G401 (cell line): ENCODE data around the gene TSC1. TPM values are rescaled to one million over a fixed set of nuclear protein-coding genes. Genes with fewer than 3 reads are reported as not detected.
A peak's percentile ranks its signal among the peaks of the same experiment; 100 is the strongest.
"Not testable (repeated sequence)": the region's sequence is repeated elsewhere in the genome, so short reads cannot be mapped to it uniquely, and the experiment has no call there.

Experiments
- DNase-seq: peaks from one replicate; pipeline ENCODE4 v3.0.0-alpha.2; 2015; ENCODE audit warnings: low spot score
- in situ Hi-C: cut with HindIII; loops from 2 replicates; pipeline ENCODE4 v1.10.0; 2016; ENCODE audit warnings: low sequenced_read_pairs, mixed read lengths
- total RNA-seq: library from RNA; depleted of rRNA; stranded (reverse); fragments of >200 nt; shearing (Covaris generic); gene quantifications from 2 replicates; pipeline ENCODE4 v1.2.3, GENCODE V29; 2014

Gene TSC1
- total RNA-seq, 1 experiment from 2014 or later, result 28.8 TPM

DNA sequence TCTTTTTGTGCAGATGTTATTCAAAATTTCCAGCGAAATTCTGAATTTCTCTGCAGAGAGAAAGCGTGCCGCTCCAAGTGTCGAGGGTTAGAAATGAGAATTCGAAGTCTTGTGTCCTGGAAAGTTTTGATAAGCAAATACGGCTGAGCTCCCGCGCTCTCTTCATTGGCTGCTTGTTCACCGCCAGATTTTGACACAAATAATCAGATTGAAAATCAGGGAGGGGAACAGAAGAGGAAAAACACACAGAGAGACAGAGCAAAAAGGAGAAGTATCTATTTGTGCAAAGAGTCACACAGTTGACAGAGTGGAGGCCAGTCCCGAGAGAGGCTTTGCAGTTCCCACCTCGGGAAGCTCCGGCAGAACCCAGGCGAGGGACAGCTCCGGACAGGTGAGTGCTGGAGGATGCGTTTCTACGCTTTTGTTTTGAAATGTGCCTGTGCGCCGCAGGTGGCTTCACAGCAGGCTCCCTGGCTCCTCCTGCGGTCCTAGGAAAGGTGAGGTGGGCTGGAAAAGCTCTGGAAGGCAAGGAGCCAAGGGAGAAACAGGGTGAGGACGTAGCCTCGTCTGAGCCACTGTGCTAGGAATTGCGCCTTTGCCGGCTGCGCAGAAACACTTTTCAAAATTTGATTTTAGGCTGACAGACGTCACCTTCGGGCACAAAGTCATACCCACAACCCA is 34.2 kb upstream of the TSC1 start, which contains the start of gene GFI1B:
Gene GFI1B, plus strand, starts transcription at position 244 of the 681 bp plus-strand sequence. CDS start 7,985 bp downstream, outside the sequence.
- in situ Hi-C loops, result no loop called here
- DNase-seq, result no peak

DNA sequence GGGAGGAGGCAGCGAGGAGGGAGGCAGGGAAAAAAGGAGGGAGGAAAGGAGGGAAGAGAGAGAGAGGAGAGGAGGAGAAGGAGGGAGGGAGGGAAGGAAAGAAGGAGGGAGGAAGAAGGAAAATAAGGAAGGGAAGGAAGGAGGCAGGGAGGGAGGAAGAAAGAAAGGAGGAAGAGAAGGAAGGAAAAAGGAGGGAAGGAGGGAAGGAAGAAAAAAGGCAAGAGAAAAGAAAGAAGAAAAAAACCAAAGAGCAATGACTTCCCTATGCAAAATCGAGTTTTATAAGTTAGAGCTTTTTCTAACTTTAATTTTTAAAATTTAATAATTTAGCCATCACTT is 33.7 kb upstream of the TSC1 start:
- no peak for DNase-seq
- in situ Hi-C loops, result no loop called here

DNA sequence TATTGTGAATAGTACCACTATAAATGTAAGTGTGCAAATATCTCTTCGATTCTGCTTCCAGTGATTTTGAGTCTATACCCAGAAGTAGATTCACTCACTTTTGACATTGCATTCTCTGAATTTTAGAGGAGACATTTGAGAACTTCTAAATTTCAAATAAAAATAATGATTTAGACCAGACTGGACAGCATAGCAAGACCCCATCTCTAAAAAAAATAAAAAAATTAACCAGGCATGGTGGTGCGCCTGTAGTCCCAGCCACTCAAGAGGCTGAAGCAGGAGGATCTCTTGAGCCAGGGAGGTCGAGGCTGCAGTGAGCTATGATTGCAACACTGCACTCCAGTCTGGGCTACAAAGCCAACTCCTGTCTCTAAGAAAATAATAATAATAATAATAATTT is 32.2 kb upstream of the TSC1 start:
- DNase-seq, result no peak
- in situ Hi-C loops, result no loop called here

DNA sequence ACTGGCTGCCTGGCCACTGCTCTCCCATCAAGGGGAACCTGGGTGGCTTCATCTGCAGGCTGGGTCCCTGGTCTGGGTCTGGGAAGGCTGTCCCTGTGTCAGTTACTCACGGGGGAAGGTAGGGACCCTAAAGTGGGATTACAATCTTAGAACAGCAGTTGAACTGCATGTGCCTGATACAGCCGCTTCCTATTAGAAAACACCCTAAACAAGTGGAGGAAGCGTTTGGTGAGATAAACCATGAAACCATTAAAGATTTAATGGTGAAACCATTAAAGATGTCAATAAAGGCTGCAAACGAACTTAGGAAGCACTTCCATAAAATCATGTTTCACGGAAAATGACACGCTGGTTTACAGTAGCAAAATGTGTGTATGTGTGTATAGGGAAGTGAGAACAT is 31.5 kb upstream of the TSC1 start:
- in situ Hi-C loops, result no loop called here
- DNase-seq, result no peak

DNA sequence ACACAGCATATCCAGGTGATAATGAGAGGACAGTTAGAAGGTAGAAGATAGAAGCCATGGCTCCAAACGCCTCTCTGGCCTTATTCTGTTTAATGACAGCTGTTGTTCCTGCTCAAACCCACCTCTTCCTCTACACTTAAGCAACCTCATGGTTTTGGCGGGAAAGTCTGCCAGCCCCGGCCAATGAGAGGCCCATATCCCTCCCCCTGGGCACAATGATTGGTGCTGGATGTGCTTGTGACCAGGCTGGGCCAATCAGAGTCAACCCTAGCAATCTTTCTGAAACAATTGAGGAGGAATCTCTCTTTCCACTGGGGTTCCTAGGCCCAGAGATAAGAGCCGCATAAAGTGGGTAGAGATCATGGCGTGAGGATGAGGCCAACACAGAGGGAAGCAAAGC is 29.3 kb upstream of the TSC1 start:
- DNase-seq, result peak; percentile 23
- in situ Hi-C loops, result no loop called here

DNA sequence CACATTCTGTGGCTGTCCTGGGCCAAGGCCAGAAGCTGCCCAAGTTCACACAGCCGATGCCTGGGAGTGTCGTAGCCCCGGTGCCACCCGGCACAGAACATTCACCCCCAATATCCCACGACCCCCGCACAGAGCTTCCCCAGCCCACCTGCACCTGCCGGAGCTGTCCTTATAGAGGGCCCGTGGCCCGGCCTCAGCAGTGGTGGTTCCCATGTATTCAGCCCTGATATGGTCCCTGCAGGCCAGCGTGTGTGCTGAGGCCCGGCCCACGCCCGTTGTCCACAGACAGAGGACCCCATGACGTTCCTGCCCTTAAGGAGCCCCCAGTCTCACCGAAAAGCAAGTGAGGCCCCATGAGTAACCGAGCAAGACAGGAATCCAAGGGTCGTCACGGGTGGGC is 28.8 kb upstream of the TSC1 start:
- DNase-seq, result no peak
- in situ Hi-C loops, result no loop called here

DNA sequence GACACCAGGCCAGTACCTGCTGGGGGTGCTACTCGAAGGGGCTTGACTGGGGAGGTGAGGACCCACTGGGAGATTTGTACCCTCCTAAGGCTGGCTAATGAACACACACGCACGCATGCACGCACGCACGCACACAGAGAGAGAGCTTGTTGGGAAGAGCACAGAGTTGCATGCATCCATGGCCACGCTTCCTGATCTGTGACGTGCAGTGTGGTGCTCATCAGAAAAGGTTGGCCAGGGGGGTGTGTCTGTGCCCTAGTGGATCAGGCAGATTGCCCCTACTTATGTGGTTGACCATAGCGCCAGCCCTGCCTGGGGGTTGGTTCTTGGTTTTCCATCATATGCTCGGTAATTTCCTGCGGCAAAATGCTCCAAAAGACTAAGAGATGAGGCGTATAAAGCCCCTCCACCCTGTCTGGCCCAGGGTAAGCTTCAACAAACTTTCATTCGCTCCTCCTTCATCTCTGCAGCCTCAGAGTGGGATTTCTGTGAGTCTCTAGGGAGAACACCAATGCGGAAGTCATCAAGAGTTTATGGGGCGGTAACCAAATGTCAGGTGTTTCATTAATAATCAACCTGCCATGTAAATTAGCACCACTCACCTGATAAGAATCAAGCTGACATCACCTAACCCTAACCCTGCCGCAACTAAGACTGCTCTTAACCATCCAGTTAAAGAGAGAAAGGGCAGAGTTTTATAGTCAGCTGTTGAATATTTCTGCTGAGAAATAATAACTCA is 26.1 kb upstream of the TSC1 start:
- in situ Hi-C loops, result no loop called here
- DNase-seq, result no peak

DNA sequence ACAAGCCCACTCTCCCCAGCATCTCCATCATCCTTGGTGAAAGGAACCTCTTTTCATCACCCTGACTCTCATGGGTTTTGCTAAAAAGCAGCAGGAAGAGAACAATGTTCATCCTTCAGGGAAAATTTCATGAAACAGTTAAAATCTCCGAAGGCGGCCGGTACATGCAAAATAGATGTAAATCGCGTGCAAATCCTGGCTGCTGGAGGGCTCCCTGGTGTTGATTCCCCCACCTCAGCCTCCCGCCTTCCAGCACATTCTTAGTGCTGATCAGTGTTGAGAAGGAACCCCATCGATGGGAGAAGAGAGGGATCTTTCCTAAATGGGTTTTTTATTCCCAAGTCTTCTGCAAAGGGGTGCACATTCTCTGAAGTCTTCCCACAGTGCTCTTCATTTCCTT is 25.4 kb upstream of the TSC1 start:
- no peak for DNase-seq
- in situ Hi-C loops, result no loop called here

DNA sequence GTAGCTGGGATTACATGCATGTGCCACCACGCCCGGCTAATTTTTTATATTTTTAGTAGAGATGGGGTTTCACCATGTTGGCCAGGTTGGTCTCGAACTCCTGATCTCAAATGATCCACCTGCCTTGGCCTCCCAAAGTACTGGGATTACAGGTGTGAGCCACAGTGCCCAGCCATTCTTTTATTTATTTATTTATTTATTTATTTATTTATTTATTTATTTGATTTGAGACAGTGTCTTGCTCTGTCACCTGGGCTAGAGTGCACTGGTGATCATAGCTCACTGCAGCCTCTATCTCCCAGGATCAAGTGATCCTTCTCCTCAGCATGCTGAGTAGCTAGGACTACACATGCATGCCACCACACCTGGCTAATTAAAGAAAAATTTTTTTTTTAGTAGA is 23.5 kb upstream of the TSC1 start:
- DNase-seq, in situ Hi-C loops: not testable (repeated sequence)

DNA sequence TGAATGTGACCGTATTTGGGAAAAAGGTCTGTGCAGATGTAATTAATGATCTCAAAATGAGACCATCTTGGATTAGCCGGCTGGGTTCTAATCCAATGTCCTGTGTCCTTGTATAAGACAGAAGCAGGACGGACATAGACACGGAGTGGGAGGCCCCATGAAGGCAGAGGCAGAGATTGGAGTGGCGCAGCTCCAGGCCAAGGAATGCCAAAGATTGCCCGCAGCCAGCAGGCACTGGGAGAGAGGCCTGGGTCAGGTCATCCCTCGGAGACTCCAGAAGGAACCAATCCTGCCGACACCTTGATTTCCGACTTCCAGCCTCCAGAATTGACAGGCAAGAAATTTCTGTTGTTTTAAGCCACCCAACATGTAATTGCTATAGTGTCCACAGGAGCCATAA is 21.1 kb upstream of the TSC1 start:
- in situ Hi-C loops, result no loop called here
- DNase-seq, result no peak

DNA sequence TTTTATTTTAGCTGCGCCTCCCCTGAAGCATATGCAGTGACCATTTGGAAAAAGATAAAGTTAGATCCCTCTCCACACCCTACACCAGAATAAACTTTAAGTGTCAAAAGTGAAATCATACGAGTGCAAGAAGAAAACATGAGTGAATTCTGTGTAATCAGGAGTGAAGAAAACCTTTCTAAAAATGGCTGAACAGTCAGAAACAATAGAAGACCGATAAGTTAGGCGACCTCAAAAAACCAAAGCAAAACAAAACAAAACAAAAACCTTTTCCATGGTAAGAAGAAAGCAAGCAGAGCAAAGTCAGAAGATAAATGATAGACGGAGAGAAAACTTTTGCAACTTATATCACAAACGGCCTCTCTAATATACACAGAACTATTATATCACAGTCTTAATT is 16.6 kb upstream of the TSC1 start:
- in situ Hi-C loops, result no loop called here
- no peak for DNase-seq

DNA sequence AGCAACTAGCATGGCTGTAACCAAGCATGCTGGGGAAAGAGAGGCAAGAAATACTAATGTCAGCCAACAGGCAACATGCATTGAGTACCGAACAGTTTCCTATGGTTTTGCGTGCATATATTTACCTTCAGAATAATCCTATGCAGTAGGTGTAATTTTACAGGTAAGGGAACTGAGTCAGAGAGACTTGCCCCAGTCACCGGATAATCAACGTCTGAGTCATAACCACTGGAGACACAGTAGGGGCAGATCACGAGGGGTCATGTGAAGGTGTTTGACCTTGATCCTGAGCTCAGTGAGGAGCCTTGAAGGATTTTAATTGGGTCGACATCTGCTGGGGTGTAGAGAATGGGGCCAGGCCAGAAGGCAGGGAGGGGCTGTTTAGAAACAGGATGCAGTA is 13.4 kb upstream of the TSC1 start:
- in situ Hi-C loops, result no loop called here
- DNase-seq, result no peak

DNA sequence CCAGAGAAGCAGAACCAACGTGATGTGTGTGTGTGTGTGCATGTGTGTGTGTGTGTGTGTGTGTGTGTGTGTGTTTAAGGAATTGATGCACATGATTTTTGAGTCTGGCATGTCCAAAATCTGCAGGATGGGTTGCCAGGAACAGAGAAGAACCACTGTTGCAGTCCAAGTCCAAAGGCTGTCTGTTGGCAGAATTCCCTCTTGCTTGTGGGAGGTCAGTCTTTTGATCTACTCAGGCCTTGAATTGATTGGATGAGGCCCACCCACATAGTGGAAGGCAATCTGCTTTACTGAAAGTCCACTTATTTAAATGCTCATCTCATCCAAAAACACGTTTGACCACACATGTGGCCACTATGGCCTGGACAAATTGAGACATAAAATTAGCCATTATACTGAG is 11.4 kb upstream of the TSC1 start:
- DNase-seq, result no peak
- in situ Hi-C loops, result no loop called here

DNA sequence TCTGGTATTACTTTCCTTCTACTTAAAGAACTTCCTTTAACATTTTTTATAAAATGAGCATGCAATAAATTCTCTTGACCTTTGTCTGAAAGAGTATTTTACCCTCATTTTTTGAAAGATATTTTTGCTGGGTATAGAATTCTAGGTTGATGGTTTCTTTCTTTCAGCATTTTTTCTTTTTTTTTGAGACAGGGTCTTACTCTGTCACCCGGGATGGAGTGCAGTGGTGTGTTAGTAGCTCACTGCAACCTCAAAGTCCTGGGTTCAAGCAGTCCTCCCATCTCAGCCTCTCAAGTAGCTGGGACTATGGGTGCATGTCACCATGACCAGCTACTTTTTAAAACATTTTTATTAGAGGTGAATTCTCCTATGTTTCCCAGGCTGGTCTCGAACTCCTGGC is 10.7 kb upstream of the TSC1 start:
- in situ Hi-C loops, result no loop called here
- no peak for DNase-seq

DNA sequence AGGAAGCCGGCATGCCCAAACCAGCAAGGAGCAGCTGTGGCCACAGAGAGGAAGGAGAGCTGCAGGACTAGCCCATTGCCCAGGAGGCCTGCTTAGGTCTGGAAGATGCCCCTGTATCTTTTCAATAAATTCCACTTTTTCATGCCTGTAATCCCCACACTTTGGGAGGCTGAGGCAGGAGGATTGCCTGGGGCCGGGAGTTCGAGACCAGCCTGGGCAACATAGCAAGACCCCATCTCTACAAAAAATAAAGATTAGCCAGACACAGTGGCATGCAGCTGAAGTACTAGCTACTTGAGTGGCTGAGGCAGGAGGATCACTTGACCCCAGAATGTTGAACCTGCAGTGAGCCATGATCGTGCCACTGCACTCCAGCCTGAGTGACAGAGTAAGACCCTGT is 5.3 kb upstream of the TSC1 start:
- no peak for DNase-seq
- in situ Hi-C loops, result no loop called here

DNA sequence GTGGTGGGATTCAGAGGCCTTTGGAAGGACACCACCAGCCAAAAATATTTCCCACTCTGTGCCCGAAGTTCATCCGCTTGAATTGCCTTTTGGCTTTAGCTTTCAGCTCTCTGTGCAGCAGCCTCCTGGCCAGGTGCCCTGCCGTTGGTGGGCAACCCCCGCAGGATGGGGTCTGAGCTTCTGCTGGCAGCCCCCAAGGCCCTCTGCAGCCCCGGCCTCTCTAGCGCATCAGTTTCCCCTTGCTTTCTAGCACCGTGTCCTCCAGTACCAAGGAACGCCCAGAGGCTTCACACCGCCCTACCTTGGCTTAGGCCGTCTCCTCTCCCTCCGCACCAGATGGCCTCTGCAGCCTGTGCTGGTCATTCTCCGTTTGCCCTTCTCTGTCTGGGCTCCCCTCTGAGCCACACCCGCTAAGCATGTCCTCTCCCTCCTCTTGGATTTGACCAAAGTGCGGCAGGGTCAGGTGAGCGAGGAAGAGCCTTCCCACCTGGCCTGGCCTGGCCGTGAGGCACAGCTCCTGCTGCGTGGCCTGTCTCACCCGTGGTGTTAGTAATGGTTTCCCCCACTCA is 4.2 kb upstream of the TSC1 start:
- DNase-seq, result peak; percentile 92
- in situ Hi-C loops, result no loop called here

DNA sequence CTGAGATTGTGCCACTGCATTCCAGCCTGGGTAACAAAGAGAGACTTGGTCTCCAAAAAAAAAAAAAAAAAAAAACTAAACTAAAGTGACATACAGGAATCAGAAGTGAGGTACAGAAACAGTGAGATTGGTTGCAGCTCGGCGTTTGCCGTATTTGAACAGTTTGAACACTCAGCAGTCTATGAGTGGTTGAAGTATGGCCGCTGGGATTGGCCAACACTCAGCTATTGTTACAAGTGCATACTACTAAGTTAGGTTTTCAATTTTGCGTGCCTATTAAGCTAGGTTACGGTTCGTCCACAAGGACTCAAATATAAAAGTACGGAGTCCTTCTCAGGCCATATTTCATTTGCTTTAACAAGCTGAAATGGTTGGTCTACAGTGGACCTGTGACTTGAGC is 3.3 kb upstream of the TSC1 start:
- in situ Hi-C loops, result no loop called here
- peak; percentile 11 for DNase-seq

DNA sequence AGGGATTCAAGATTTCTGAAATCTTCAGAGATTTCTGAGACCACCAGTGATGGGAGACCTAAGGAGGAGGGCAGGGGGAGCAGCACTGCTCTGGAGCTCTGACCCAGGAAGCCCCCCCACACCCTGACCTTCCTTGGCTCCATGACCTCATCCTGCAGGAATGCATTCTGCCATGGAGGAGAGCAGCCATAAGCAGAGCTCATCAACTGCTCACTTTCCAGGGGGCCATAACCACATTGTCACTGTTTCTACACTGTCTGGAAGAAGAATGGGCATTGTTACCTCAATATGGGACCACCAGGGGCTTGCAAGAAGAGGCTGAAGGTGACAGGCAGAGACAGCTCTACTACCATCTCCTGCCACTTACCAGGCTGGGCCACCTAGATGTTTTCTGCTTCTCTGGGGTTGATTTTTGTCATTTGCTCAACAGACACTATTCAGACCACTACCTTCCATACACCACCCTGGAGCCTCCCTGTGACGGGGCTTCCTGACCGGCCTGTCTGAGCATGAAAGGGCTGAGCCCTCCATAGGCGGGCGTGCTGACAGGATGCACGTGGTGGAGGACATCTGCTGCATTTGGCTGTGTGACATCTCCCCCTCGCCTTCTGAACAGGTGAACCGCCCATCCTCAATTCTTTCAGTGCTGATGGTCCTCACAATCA is 2.3 kb upstream of the TSC1 start:
- DNase-seq, result peak; percentile 35
- in situ Hi-C loops, result no loop called here

DNA sequence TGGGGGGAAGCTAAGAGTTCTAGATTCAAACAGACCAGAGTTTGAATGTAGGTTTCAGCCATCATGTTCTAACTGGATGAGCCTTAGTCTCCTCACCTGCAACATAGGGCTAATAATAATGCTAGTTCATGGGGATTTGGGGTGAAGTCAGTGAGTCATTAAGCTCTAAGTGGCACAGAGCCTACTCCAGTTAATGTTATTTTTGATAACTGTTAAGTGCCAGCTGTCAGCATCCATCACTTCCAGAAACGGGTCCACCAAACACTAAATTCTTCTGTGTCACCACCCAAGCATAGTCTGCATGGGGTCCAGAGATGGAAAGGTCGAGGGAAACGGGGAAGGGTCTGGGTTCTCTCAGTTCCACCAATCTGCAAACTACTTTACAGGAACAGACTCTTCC is 1.8 kb upstream of the TSC1 start:
- in situ Hi-C loops, result no loop called here
- no peak for DNase-seq
